Endothelial cell (in vitro differentiated cells): ENCODE results near the gene MSTN. TPM values are rescaled to one million over a fixed set of nuclear protein-coding genes. Genes with fewer than 3 reads are reported as not detected.
"Not testable (repeated sequence)": the region's sequence is repeated elsewhere in the genome, so short reads cannot be mapped to it uniquely, and the experiment has no call there.

ENCODE experiments used
- DNase-seq: peaks from one replicate; pipeline ENCODE4 v3.0.0; 2021; ENCODE audit warnings: low spot score
- H3K27ac Mint-ChIP-seq: one replicate; pipeline ENCODE4 v1.8.0; 2021; ENCODE audit warnings: mixed read lengths, inconsistent platforms; ENCODE audit not compliant: unreplicated experiment
- H3K27me3 Mint-ChIP-seq: one replicate; pipeline ENCODE4 v1.8.0; 2021; ENCODE audit warnings: mild to moderate bottlenecking, moderate library complexity, mixed read lengths, inconsistent platforms; ENCODE audit not compliant: unreplicated experiment
- H3K36me3 Mint-ChIP-seq: one replicate; pipeline ENCODE4 v1.8.0; 2021; ENCODE audit warnings: mild to moderate bottlenecking, low read depth, mixed read lengths, inconsistent platforms; ENCODE audit not compliant: unreplicated experiment
- H3K4me1 Mint-ChIP-seq: one replicate; pipeline ENCODE4 v1.8.0; 2021; ENCODE audit warnings: mild to moderate bottlenecking, mixed read lengths, inconsistent platforms; ENCODE audit not compliant: unreplicated experiment
- H3K4me3 Mint-ChIP-seq: one replicate; pipeline ENCODE4 v1.8.0; 2021; ENCODE audit warnings: mild to moderate bottlenecking, mixed read lengths, inconsistent platforms; ENCODE audit not compliant: unreplicated experiment
- H3K9me3 Mint-ChIP-seq: one replicate; pipeline ENCODE4 v1.8.0; 2021; ENCODE audit warnings: mixed read lengths, inconsistent platforms; ENCODE audit not compliant: unreplicated experiment
- CTCF ChIP-seq: fragments of 200-600 bp; sonication (generic); IDR thresholded peaks from one replicate; pipeline ENCODE4 v1.5.0; 2021; ENCODE audit warnings: antibody characterized with exemption; ENCODE audit not compliant: unreplicated experiment
- total RNA-seq: library from RNA; stranded (reverse); fragmentation: NEBNext Ultra II Directional; extraction: Animal tissue kit (Norgen Biotek cat#: 25700); gene quantifications from one replicate; pipeline ENCODE4 v1.2.1, GENCODE V29; 2021; ENCODE audit not compliant: unreplicated experiment

MSTN gene
- total RNA-seq, 1 donor from 2014 or later: 0.13 TPM

- TF ChIP-seq CTCF: no peak
- H3K27me3 Mint-ChIP-seq: no peaks in the 10 kb centered on the region
- no peak overlapping the region for H3K4me3 Mint-ChIP-seq
- DNase-seq: no peak
- no peak overlapping the region for H3K27ac Mint-ChIP-seq
- H3K4me1 Mint-ChIP-seq: peaks cover 4% of the 10 kb centered on the region
- no peaks in the 10 kb centered on the region for H3K9me3 Mint-ChIP-seq
- H3K36me3 Mint-ChIP-seq: no peaks in the 10 kb centered on the region
These were observed 30.4 kb downstream of the MSTN start for GRCh38 chr2:190031969-190032618.

- no peaks in the 10 kb centered on the region for H3K4me1 Mint-ChIP-seq
- no peaks in the 10 kb centered on the region for H3K27me3 Mint-ChIP-seq
- no peaks in the 10 kb centered on the region for H3K9me3 Mint-ChIP-seq
- H3K4me3 Mint-ChIP-seq: no peak overlapping the region
- H3K27ac Mint-ChIP-seq: no peak overlapping the region
- TF ChIP-seq CTCF: peak; percentile 56
- H3K36me3 Mint-ChIP-seq: no peaks in the 10 kb centered on the region
- peak; percentile 8 for DNase-seq
These were observed 38.7 kb downstream of the MSTN start for GRCh38 chr2:190023860-190024259.

DNA sequence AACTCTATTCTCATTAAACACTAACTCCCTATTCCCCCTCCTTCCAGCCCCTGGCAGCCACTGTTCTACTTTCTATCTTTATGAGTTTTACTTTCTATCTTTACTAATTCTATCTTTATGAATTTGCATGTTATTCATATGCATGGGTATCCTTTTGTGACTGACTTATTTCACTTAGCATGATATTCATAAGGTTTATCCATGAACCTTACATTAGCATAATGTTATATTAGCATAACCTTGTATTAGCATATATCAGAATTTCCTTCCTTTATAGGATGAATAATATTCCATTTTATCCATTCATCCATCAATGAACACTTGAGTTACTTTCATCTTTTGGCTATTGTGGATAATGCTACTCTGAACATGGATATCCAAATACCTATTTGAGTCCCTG, 41.8 kb downstream of the MSTN start:
- Mint-ChIP-seq H3K4me3 (no peak overlapping the region), H3K36me3 (peaks cover 5% of the 10 kb centered on the region), H3K9me3 (peaks cover 10% of the 10 kb centered on the region), H3K4me1 (no peaks in the 10 kb centered on the region), H3K27ac (no peak overlapping the region), H3K27me3 (peaks cover 2% of the 10 kb centered on the region)
- TF ChIP-seq CTCF: no peak
- no peak for DNase-seq

DNA sequence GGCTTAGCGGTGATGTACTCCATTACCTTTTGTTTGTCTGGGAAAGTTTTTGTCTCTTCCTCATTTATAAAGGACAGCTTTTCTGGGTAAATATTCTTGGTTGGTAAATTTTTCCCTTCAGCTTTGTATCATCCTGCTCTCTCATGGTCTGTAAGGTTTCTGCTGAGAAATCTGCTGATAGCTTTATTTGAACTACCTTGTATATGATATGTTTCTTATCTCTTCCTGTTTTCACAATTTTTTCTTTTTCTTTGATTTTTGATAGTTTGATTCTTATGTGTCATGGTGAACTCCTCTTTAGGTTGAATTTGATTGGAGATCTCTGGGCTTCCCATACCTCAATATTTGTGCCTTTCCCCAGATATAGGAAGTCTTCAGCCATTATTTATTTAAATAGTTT, 44.7 kb downstream of the MSTN start:
- peaks cover 13% of the 10 kb centered on the region for H3K9me3 Mint-ChIP-seq

GRCh38 chr2:190015969-190016368, 46.6 kb downstream of the MSTN start:
- Mint-ChIP-seq H3K36me3 (peaks cover 14% of the 10 kb centered on the region), H3K9me3 (peaks cover 13% of the 10 kb centered on the region), H3K4me3 (peak overlapping the region; percentile 23)
- H3K27me3 Mint-ChIP-seq, DNase-seq, H3K27ac Mint-ChIP-seq, H3K4me1 Mint-ChIP-seq: not testable (repeated sequence)

More for the DNA sequence above, 44.7 kb downstream of the MSTN start:
- no peaks in the 10 kb centered on the region for H3K4me1 Mint-ChIP-seq
- DNase-seq: no peak
- H3K27ac Mint-ChIP-seq: no peak overlapping the region
- peaks cover 2% of the 10 kb centered on the region for H3K27me3 Mint-ChIP-seq
- H3K36me3 Mint-ChIP-seq: peaks cover 14% of the 10 kb centered on the region
- no peak overlapping the region for H3K4me3 Mint-ChIP-seq
- no peak for TF ChIP-seq CTCF
